Mesendoderm (in vitro differentiated cells): ENCODE data around the gene SPATA22.

ENCODE experiments used
- DNase-seq: peaks from one replicate; pipeline ENCODE4 v3.0.0; 2013
- H2AK5ac ChIP-seq: 2 replicates; pipeline ENCODE4 v1.6.1; 2013; ENCODE audit warnings: low read length, inconsistent platforms
- H2BK120ac ChIP-seq: 2 replicates; pipeline ENCODE4 v1.6.1; 2013; ENCODE audit warnings: low read depth, mild to moderate bottlenecking, low read length, moderate library complexity, mixed read lengths
- H2BK15ac ChIP-seq: replicated peaks from 2 replicates; pipeline ENCODE4 v1.6.1; 2013; ENCODE audit warnings: low read depth, mild to moderate bottlenecking, moderate library complexity
- H2BK5ac ChIP-seq: 2 replicates; pipeline ENCODE4 v1.6.1; 2013; ENCODE audit warnings: low read length, inconsistent platforms
- H3K18ac ChIP-seq: 2 replicates; pipeline ENCODE4 v1.6.1; 2013; ENCODE audit warnings: mild to moderate bottlenecking, low read length, mixed read lengths
- H3K23ac ChIP-seq: one replicate; pipeline ENCODE4 v1.6.1; 2013; ENCODE audit warnings: low read length
- H3K27ac ChIP-seq: 2 replicates; pipeline ENCODE4 v1.5.1; 2013; ENCODE audit warnings: low read depth, mild to moderate bottlenecking, inconsistent platforms, low read length, moderate library complexity
- H3K27me3 ChIP-seq: 2 replicates; pipeline ENCODE4 v1.6.1; 2013; ENCODE audit warnings: low read length, control low read depth, mild to moderate bottlenecking, inconsistent platforms; ENCODE audit not compliant: insufficient read depth, poor library complexity
- H3K36me3 ChIP-seq: 2 replicates; pipeline ENCODE4 v1.6.1; 2013; ENCODE audit warnings: low read length, inconsistent platforms; ENCODE audit not compliant: control insufficient read depth, insufficient read depth
- H3K4ac ChIP-seq: one replicate; pipeline ENCODE4 v1.6.1; 2013; ENCODE audit warnings: low read depth, mild to moderate bottlenecking, low read length, moderate library complexity
- H3K4me1 ChIP-seq: 2 replicates; pipeline ENCODE4 v1.6.1; 2013; ENCODE audit warnings: low read depth, low read length, inconsistent platforms; ENCODE audit not compliant: control insufficient read depth
- H3K4me2 ChIP-seq: 2 replicates; pipeline ENCODE4 v1.6.1; 2013; ENCODE audit warnings: low read length
- H3K4me3 ChIP-seq: 2 replicates; pipeline ENCODE4 v1.5.1; 2013; ENCODE audit warnings: mild to moderate bottlenecking, low read length
- H3K56ac ChIP-seq: one replicate; pipeline ENCODE4 v1.6.1; 2013; ENCODE audit warnings: low read length
- H3K79me1 ChIP-seq: 2 replicates; pipeline ENCODE4 v1.6.1; 2013; ENCODE audit warnings: low read length, inconsistent platforms
- H3K79me2 ChIP-seq: 2 replicates; pipeline ENCODE4 v1.6.1; 2013; ENCODE audit warnings: mild to moderate bottlenecking, low read length; ENCODE audit not compliant: control insufficient read depth, insufficient read depth
- H3K9ac ChIP-seq: 2 replicates; pipeline ENCODE4 v1.6.1; 2013; ENCODE audit warnings: low read length, inconsistent platforms
- H4K5ac ChIP-seq: one replicate; pipeline ENCODE4 v1.6.1; 2013; ENCODE audit warnings: low read length
- H4K8ac ChIP-seq: one replicate; pipeline ENCODE4 v1.6.1; 2013; ENCODE audit warnings: low read depth, mild to moderate bottlenecking, control low read depth, low read length, moderate library complexity
- WGBS: extraction: QIAGEN DNeasy Blood & Tissue Kit; methylation state at CpG from one replicate; pipeline ENCODE4 v1.1.7; 2013; ENCODE audit warnings: low lambda C conversion rate, missing lambda C conversion rate; ENCODE audit not compliant: insufficient coverage; ENCODE audit errors: extremely low coverage; 5-methylcytosine and 5-hydroxymethylcytosine counted together

SPATA22 gene

GRCh38 chr17:3505008-3505407 is 33.4 kb upstream of the SPATA22 start:
- no peak overlapping the region for H3K23ac ChIP-seq
- H3K79me1 ChIP-seq: no peaks in the 10 kb centered on the region
- no CpG with 5 or more reads among the region's 7 CpGs for WGBS
- no peak overlapping the region for H2BK5ac ChIP-seq
- no peak for DNase-seq
- no peak overlapping the region for H4K5ac ChIP-seq
- H2BK15ac ChIP-seq: no peak overlapping the region
- H4K8ac ChIP-seq: no peak overlapping the region
- H3K4me2 ChIP-seq: no peak overlapping the region
- H3K36me3 ChIP-seq: no peaks in the 10 kb centered on the region
- no peaks in the 10 kb centered on the region for H3K27me3 ChIP-seq
- no peak overlapping the region for H2AK5ac ChIP-seq
- no peak overlapping the region for H3K27ac ChIP-seq
- H3K56ac ChIP-seq: no peak overlapping the region
- no peak overlapping the region for H2BK120ac ChIP-seq
- no peaks in the 10 kb centered on the region for H3K79me2 ChIP-seq
- H3K4me1 ChIP-seq: no peaks in the 10 kb centered on the region
- H3K4ac ChIP-seq: no peak overlapping the region
- H3K4me3 ChIP-seq: no peak overlapping the region
- H3K18ac ChIP-seq: no peak overlapping the region
- H3K9ac ChIP-seq: no peak overlapping the region

GRCh38 chr17:3503285-3503684 is 31.7 kb upstream of the SPATA22 start:
- WGBS: no CpG with 5 or more reads among the region's 1 CpG
- Histone ChIP-seq H2AK5ac (no peak overlapping the region), H3K4me3 (no peak overlapping the region), H2BK15ac (no peak overlapping the region), H3K79me2 (no peaks in the 10 kb centered on the region), H2BK5ac (no peak overlapping the region), H3K23ac (no peak overlapping the region), H4K5ac (no peak overlapping the region), H3K79me1 (no peaks in the 10 kb centered on the region), H3K9ac (no peak overlapping the region), H3K4me1 (no peaks in the 10 kb centered on the region), H3K56ac (no peak overlapping the region), H3K27ac (no peak overlapping the region), H2BK120ac (no peak overlapping the region), H4K8ac (no peak overlapping the region), H3K4me2 (no peak overlapping the region), H3K18ac (no peak overlapping the region), H3K4ac (no peak overlapping the region), H3K36me3 (no peaks in the 10 kb centered on the region), H3K27me3 (no peaks in the 10 kb centered on the region)
- no peak for DNase-seq

GRCh38 chr17:3502466-3502865 is 30.8 kb upstream of the SPATA22 start:
- Histone ChIP-seq H3K56ac (no peak overlapping the region), H3K18ac (no peak overlapping the region), H3K27me3 (no peaks in the 10 kb centered on the region), H2BK120ac (no peak overlapping the region), H3K23ac (no peak overlapping the region), H3K4me1 (no peaks in the 10 kb centered on the region), H3K27ac (no peak overlapping the region), H3K9ac (no peak overlapping the region), H2AK5ac (no peak overlapping the region), H3K79me1 (no peaks in the 10 kb centered on the region), H3K4ac (no peak overlapping the region), H2BK5ac (no peak overlapping the region), H3K4me2 (no peak overlapping the region), H2BK15ac (no peak overlapping the region), H4K5ac (no peak overlapping the region), H3K79me2 (no peaks in the 10 kb centered on the region), H3K36me3 (no peaks in the 10 kb centered on the region), H3K4me3 (no peak overlapping the region), H4K8ac (no peak overlapping the region)
- no CpG with 5 or more reads among the region's 5 CpGs for whole genome bisulfite sequencing
- DNase-seq: no peak

- Histone ChIP-seq H3K23ac (no peak overlapping the region), H3K27me3 (no peaks in the 10 kb centered on the region), H3K4me2 (no peak overlapping the region)
Measured at GRCh38 chr17:3501344-3501743, 29.7 kb upstream of the SPATA22 start.

GRCh38 chr17:3497101-3497500 is 25.5 kb upstream of the SPATA22 start:
- H4K8ac ChIP-seq: no peak overlapping the region
- H3K4me3 ChIP-seq: no peak overlapping the region
- no peaks in the 10 kb centered on the region for H3K36me3 ChIP-seq
- H3K4me2 ChIP-seq: no peak overlapping the region
- H3K56ac ChIP-seq: no peak overlapping the region
- no peaks in the 10 kb centered on the region for H3K4me1 ChIP-seq
- H3K9ac ChIP-seq: no peak overlapping the region
- no peak overlapping the region for H3K18ac ChIP-seq
- no peaks in the 10 kb centered on the region for H3K79me1 ChIP-seq
- no peak overlapping the region for H2AK5ac ChIP-seq
- H3K27me3 ChIP-seq: no peaks in the 10 kb centered on the region
- H4K5ac ChIP-seq: no peak overlapping the region
- no peaks in the 10 kb centered on the region for H3K79me2 ChIP-seq
- WGBS: no CpG with 5 or more reads among the region's 7 CpGs
- H2BK120ac ChIP-seq: no peak overlapping the region
- H3K23ac ChIP-seq: no peak overlapping the region
- no peak overlapping the region for H3K4ac ChIP-seq
- DNase-seq: no peak
- no peak overlapping the region for H2BK5ac ChIP-seq
- no peak overlapping the region for H3K27ac ChIP-seq
- no peak overlapping the region for H2BK15ac ChIP-seq

More at GRCh38 chr17:3501344-3501743, 29.7 kb upstream of the SPATA22 start:
- Histone ChIP-seq H3K79me1 (no peaks in the 10 kb centered on the region), H3K36me3 (no peaks in the 10 kb centered on the region), H2BK5ac (no peak overlapping the region), H4K5ac (no peak overlapping the region), H3K18ac (no peak overlapping the region), H3K4me1 (no peaks in the 10 kb centered on the region), H2BK15ac (no peak overlapping the region), H3K4ac (no peak overlapping the region), H3K9ac (no peak overlapping the region), H3K79me2 (no peaks in the 10 kb centered on the region), H4K8ac (no peak overlapping the region), H3K27ac (no peak overlapping the region), H3K56ac (no peak overlapping the region), H2BK120ac (no peak overlapping the region), H3K4me3 (no peak overlapping the region), H2AK5ac (no peak overlapping the region)
- no CpG with 5 or more reads among the region's 5 CpGs for WGBS
- DNase-seq: no peak

DNA sequence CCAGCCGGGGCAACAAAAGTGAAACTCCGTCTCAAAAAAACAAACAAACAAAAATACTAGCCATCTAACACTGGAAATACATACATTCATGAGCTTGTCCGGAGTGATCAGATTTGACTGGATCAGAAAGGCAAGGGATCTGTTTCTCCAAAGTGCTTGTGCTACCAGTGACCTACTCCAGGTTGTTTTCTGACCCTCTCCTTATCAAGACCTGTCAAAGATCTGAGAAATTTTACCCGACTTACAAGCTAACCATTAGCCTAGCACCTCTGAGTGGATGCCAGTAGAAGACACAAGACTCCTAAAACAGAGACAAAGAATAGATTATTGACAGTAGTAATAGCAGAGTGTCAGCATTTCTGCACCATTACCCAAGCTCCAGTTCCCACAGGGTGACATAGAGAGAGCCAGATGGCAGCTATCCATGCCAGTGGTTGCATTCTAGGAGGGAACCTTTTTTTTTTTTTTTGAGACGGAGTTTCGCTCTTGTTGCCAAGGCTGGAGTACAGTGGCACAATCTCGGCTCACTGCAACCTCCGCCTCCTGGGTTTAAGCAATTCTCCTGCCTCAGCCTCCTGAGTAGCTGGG is 14.0 kb upstream of the SPATA22 start:
- no peak overlapping the region for H3K4ac ChIP-seq
- no peak overlapping the region for H3K56ac ChIP-seq
- H2AK5ac ChIP-seq: no peak overlapping the region
- H3K36me3 ChIP-seq: no peaks in the 10 kb centered on the region
- H3K27ac ChIP-seq: no peak overlapping the region
- WGBS: no CpG with 5 or more reads among the region's 8 CpGs
- no peak overlapping the region for H4K8ac ChIP-seq
- no peak overlapping the region for H3K4me2 ChIP-seq
- H3K9ac ChIP-seq: no peak overlapping the region
- H2BK15ac ChIP-seq: no peak overlapping the region
- H3K4me1 ChIP-seq: no peaks in the 10 kb centered on the region
- no peak overlapping the region for H3K18ac ChIP-seq
- no peak overlapping the region for H2BK120ac ChIP-seq
- H2BK5ac ChIP-seq: no peak overlapping the region
- DNase-seq: no peak
- no peak overlapping the region for H4K5ac ChIP-seq
- no peaks in the 10 kb centered on the region for H3K27me3 ChIP-seq
- H3K79me2 ChIP-seq: no peaks in the 10 kb centered on the region
- no peak overlapping the region for H3K4me3 ChIP-seq
- no peak overlapping the region for H3K23ac ChIP-seq
- no peaks in the 10 kb centered on the region for H3K79me1 ChIP-seq
